ENCODE results near the gene TSGA10.

- TF ChIP-seq, protein P1, sequence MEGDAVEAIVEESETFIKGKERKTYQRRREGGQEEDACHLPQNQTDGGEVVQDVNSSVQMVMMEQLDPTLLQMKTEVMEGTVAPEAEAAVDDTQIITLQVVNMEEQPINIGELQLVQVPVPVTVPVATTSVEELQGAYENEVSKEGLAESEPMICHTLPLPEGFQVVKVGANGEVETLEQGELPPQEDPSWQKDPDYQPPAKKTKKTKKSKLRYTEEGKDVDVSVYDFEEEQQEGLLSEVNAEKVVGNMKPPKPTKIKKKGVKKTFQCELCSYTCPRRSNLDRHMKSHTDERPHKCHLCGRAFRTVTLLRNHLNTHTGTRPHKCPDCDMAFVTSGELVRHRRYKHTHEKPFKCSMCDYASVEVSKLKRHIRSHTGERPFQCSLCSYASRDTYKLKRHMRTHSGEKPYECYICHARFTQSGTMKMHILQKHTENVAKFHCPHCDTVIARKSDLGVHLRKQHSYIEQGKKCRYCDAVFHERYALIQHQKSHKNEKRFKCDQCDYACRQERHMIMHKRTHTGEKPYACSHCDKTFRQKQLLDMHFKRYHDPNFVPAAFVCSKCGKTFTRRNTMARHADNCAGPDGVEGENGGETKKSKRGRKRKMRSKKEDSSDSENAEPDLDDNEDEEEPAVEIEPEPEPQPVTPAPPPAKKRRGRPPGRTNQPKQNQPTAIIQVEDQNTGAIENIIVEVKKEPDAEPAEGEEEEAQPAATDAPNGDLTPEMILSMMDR (conservative IDR thresholded peaks at IDR 0.05; ENCODE audit: low read length), result no peak
- no peak for TF ChIP-seq EZH2phosphoT487 (IDR thresholded peaks at IDR 0.05; ENCODE audit: borderline replicate concordance, low read depth, low read length)
These were observed 126.9 kb downstream of the TSGA10 start for GRCh38 chr2:99027856-99028255.

Measured in OCI-LY7 (cell line).